GM21423 (cell line): ENCODE measurements around the gene TUFT1.
"Not testable (repeated sequence)": the region's sequence is repeated elsewhere in the genome, so short reads cannot be mapped to it uniquely, and the experiment has no call there.

ENCODE experiments used
- ATAC-seq: cut with Tn5 transposase; IDR thresholded peaks from one replicate; pipeline ENCODE4 v1.9.1; 2021; ENCODE audit warnings: mild to moderate bottlenecking, moderate library complexity; ENCODE audit not compliant: unreplicated experiment

The TUFT1 gene

GRCh38 chr1:151613282-151613780 is 73.2 kb downstream of the TUFT1 start:
- ATAC-seq = no peak

GRCh38 chr1:151615711-151616504 is 75.8 kb downstream of the TUFT1 start:
- no peak for ATAC-seq

GRCh38 chr1:151616505-151616849 is 76.4 kb downstream of the TUFT1 start:
- no peak for ATAC-seq

- no peak for ATAC-seq
These were observed 77.9 kb downstream of the TUFT1 start for GRCh38 chr1:151618003-151618402.

GRCh38 chr1:151618470-151618869 is 78.4 kb downstream of the TUFT1 start:
- no peak for ATAC-seq

- not testable (repeated sequence) for ATAC-seq
These were observed 78.9 kb downstream of the TUFT1 start for GRCh38 chr1:151618996-151619395.

GRCh38 chr1:151619489-151620093 is 79.5 kb downstream of the TUFT1 start:
- no peak for ATAC-seq

- ATAC-seq = no peak
These were observed 80.2 kb downstream of the TUFT1 start for GRCh38 chr1:151620286-151620685.

GRCh38 chr1:151621351-151621750 is 81.2 kb downstream of the TUFT1 start:
- no peak for ATAC-seq

GRCh38 chr1:151624783-151625182 is 84.7 kb downstream of the TUFT1 start:
- no peak for ATAC-seq

GRCh38 chr1:151626740-151627334 is 86.7 kb downstream of the TUFT1 start:
- ATAC-seq = no peak

- no peak for ATAC-seq
These were observed 89.2 kb downstream of the TUFT1 start for GRCh38 chr1:151629278-151629677.
